Middle frontal gyrus (tissue), 1 donor: ENCODE results near the gene DPM3.

Source experiments
- DNase-seq: peaks from one replicate; pipeline ENCODE4 v3.0.0-alpha.2; 2015; ENCODE audit warnings: low spot score; ENCODE audit errors: extremely low spot score

Gene DPM3

DNA sequence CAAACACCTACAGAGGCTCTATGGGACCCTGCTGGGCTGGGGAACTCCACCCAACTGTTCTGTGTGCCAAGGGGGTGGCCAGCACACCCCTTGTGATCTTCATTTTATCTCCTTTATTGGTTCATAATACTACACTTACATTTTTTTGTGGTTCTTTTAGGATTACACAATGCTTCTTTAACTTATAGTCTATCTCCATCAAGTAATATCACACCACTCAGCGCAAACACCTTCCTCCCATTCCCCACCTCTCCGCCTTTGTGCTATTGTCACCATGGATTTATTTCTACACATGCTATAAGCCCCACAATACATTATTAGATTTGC lies 45.7 kb downstream of the DPM3 start:
- no peak for DNase-seq

DNA sequence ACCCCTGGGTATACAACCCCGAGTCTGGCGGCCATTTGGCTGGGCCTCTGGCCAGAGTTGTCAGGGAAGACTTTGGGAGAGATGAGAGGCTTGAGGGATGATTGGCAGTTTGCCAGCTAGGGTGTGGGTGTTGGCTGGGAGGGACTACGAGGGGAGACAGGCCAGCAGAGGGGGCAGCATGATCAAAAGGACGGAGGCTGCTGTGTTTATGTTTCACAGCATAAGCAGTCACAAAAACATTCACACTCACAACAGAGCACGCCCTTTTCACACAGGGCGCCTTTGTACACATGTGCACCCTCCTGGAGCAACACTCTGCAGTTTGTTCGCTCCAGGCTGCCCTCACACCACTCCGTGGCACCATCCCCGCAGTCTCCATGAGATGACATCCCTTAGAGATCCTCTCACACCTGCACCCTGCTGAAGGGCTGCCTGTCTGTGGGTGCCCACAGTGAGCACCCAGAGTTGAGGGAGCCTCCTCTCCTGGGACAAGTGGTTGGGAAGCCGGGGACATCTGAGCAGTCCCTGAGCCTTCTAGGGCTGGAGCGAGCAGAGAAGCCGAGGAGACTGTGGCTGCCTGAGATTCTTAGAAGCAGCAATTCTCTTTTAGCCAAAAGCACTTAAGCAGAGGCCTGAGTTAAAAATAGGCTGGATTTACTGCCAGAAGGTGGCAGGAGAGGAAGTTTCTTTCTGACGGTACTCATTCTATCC lies 46.3 kb downstream of the DPM3 start:
- no peak for DNase-seq

DNA sequence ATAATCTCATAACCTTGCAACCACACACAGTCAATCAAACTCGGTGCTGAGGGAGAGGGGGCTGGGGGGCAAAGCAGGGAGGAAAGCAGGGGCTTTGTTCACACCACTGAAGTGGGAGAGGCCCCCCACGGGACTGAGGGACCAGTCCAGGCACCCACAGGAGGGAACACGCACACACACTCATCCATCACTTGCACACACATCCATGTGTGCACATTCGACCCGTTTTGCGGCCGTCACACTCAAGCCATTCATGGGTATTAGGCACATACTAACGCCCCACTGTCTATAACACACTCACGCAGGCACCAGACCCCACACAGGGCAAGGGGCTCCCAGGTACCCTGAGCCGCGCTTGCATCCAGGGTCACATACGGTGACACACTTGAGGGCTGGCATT lies 47.7 kb downstream of the DPM3 start:
- no peak for DNase-seq

DNA sequence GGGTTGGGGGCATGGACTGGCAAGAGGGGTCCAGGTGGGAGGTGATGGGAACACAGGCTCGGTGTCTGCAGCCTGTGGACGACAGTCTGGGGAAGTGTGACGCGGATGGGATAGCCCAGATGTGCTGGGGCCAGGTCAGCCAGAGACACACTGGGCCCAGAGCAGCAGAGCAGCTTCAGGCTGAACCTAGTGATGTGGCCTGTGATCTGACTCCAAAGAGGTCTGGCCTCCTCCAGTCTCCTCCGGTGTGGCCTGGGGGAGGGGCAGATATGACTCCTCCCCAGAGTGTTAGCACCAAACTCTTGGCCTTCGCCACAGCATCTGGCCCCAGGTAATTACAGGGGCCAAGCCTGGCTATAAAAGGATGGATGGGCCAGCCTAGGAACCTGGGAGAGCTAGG lies 48.2 kb downstream of the DPM3 start:
- DNase-seq: no peak

DNA sequence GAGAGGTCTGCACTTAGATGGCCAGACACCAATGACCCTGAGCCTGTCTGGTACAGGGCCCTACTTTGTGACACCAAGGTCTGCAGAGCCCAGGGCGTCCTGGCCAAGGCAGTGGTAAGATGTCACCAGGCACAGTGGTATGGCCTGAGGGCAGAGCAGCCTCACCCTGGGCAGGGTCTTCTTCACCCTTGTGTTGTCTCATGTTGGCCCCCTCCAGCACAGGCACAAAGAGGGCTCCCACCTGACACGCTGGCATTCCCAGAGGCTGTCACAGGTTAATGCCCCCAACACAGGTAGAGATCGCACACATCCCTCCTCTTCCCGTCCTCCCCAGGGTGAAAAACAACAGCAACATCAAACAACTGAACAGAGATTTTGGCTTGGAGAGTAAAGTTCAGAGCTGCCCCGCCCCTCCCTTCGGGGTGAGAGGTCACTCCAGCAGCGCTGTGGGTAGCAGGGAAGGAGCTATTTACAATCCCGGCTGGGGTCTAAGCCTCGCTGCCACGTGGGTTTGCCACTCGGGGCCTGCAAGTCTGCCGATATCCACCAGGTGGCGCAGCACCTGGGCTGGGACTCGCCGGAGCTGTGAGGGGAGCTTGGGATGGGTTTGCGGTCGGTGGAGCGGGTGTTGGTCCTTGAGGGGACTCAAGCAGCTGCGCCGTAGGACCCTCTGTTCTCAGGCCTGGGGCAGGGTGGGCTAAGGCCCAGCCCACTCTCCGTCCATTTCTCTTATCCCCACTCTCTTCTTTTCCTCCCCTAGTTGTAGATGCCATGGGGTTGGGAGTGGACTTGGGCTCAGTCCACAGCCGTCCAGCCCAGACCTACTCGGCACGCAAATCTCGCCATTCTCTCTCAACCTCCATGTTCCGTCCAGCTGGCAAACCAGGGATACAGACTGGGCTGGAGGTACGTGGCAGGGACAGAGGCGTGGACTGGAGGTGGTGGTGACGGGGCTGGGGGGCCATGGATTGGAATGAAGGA lies 49.0 kb downstream of the DPM3 start:
- DNase-seq: peak; percentile 55
